K562 (cell line): ENCODE measurements around the gene SNX30. TPM values are rescaled to one million over a fixed set of nuclear protein-coding genes. Genes with fewer than 3 reads are reported as not detected.

Experiments used
- ATAC-seq: fragments of 200-7000 bp; cut with Tn5 transposase; 3 replicates; pipeline ENCODE4 v1.9.1; 2020; ENCODE audit warnings: moderate library complexity
- BruUV-seq: library from RNA; stranded (reverse); fragments of 400-500 nt; replicated peaks from 2 replicates; lab custom pipeline; 2021; lab: Mats Ljungman, UMichigan
- CTCF ChIA-PET: fragments of 300-600 bp; formaldehyde crosslinking; extraction: SDS; loops from one replicate; lab custom pipeline; 2021; ENCODE audit warnings: low intra/inter-chr PET ratio; lab: Yijun Ruan, JAX
- POLR2A ChIA-PET: fragments of 300-600, 350-650 bp; sonication (Branson Sonifier 250); formaldehyde crosslinking; extraction: SDS; loops from one replicate; lab custom pipeline; 2021; ENCODE audit warnings: antibody characterized with exemption, inconsistent platforms; lab: Yijun Ruan, JAX
- DNase-seq, 4 experiments: peaks; one replicate each; pipeline versions ENCODE4 v3.0.0 to v3.0.0-alpha.2; 2011 to 2018; ENCODE audit warnings: low spot score in 3 of 4, mixed read lengths in 3 of 4; ENCODE audit errors: extremely low read depth in 1 of 4
- FAIRE-seq: peaks from 2 replicates; lab custom pipeline; 2011; peaks lifted over from hg19 to GRCh38; lab: Jason Lieb, UNC
- H2AFZ ChIP-seq: 2 replicates; pipeline ENCODE4 v1.6.0; 2011; ENCODE audit warnings: low read depth, low read length, control low read depth, inconsistent platforms
- H3K27ac ChIP-seq: fragments of 200-600 bp; 3 replicates; pipeline ENCODE4 v1.8.0; 2011; ENCODE audit warnings: low read depth, mild to moderate bottlenecking, control low read depth, inconsistent platforms, low read length, moderate library complexity, mixed read lengths; ENCODE audit errors: extremely low read depth
- H3K27me3 ChIP-seq, 2 experiments: fragments of 300-600 bp in 1 of 2; 2 replicates in 1 of 2; 3 replicates in 1 of 2; pipeline versions ENCODE4 v1.6.0 to v1.8.0; 2011; ENCODE audit warnings: inconsistent platforms in 2 of 2, low read length in 2 of 2, mild to moderate bottlenecking in 1 of 2, mixed read lengths in 1 of 2, moderate library complexity in 1 of 2; ENCODE audit not compliant: control insufficient read depth in 2 of 2, insufficient read depth in 2 of 2
- H3K36me3 ChIP-seq: fragments of 300-600 bp; 3 replicates; pipeline ENCODE4 v1.8.0; 2011; ENCODE audit warnings: mild to moderate bottlenecking, low read length, inconsistent platforms; ENCODE audit not compliant: control insufficient read depth, insufficient read depth
- H3K4me1 ChIP-seq, 2 experiments: fragments of 200-600 bp in 1 of 2; replicated peaks in 1 of 2; 2 replicates in 1 of 2; 3 replicates in 1 of 2; pipeline versions ENCODE4 v1.5.1 to v1.8.0; 2011; ENCODE audit warnings: inconsistent platforms in 2 of 2, low read length in 2 of 2, mild to moderate bottlenecking in 1 of 2, mixed read lengths in 1 of 2, moderate library complexity in 1 of 2; ENCODE audit not compliant: control insufficient read depth in 2 of 2, insufficient read depth in 2 of 2
- H3K4me2 ChIP-seq: 2 replicates; pipeline ENCODE4 v1.6.1; 2011; ENCODE audit warnings: low read length, control low read depth, inconsistent platforms, mixed read lengths; ENCODE audit not compliant: insufficient read depth
- H3K4me3 ChIP-seq: fragments of 200-600 bp; sonication (generic), shearing (Covaris generic); 2 replicates; pipeline ENCODE4 v1.5.1; 2016; ENCODE audit warnings: control low read depth, inconsistent platforms
- H3K79me2 ChIP-seq: fragments of 200-600 bp; 3 replicates; pipeline ENCODE4 v1.8.0; 2011; ENCODE audit warnings: low read length, inconsistent platforms; ENCODE audit not compliant: control insufficient read depth, insufficient read depth
- H3K9ac ChIP-seq, 2 experiments: 2 replicates each; pipeline versions ENCODE4 v1.6.0 to v1.6.1; 2011; ENCODE audit warnings: low read depth in 2 of 2, low read length in 2 of 2, control low read depth in 1 of 2, inconsistent platforms in 1 of 2, mild to moderate bottlenecking in 1 of 2, mixed read lengths in 1 of 2; ENCODE audit not compliant: insufficient read depth in 1 of 2
- H3K9me1 ChIP-seq: one replicate; pipeline ENCODE4 v1.6.0; 2011; ENCODE audit warnings: inconsistent platforms, mild to moderate bottlenecking, low read length, moderate library complexity; ENCODE audit not compliant: control insufficient read depth, insufficient read depth
- H3K9me3 ChIP-seq: replicated peaks from 2 replicates; pipeline ENCODE4 v1.5.1; 2011; ENCODE audit warnings: low read depth, low read length, inconsistent platforms; ENCODE audit not compliant: control insufficient read depth, insufficient read depth
- H4K20me1 ChIP-seq: replicated peaks from 2 replicates; pipeline ENCODE4 v1.6.1; 2011; ENCODE audit warnings: low read length, inconsistent platforms, mixed read lengths; ENCODE audit not compliant: control insufficient read depth, insufficient read depth
- BDP1 ChIP-seq: IDR thresholded peaks from 3 replicates; pipeline ENCODE4 v1.6.1; 2011; ENCODE audit not compliant: insufficient read length, insufficient read depth
- BHLHE40 ChIP-seq: IDR thresholded peaks from 2 replicates; pipeline ENCODE4 v1.6.1; 2011; ENCODE audit warnings: low read length, improper control_type of control experiment
- CHCHD3 ChIP-seq: fragments of 250-450 bp; sonication (Bioruptor Pico); IDR thresholded peaks from 2 replicates; pipeline ENCODE4 v2.1.2; 2022; ENCODE audit warnings: mild to moderate bottlenecking
- HNRNPH1 ChIP-seq: fragments of 200-400 bp; formaldehyde crosslinking; optimal IDR thresholded peaks from 2 replicates; pipeline ENCODE3; 2017; ENCODE audit warnings: low read depth, mild to moderate bottlenecking, low read length, moderate library complexity
- THRAP3 ChIP-seq: fragments of 450-650 bp; IDR thresholded peaks from 2 replicates; pipeline ENCODE4 v1.6.1; 2016; ENCODE audit warnings: mild to moderate bottlenecking, inconsistent platforms, borderline replicate concordance
- XRCC3 ChIP-seq: fragments of 450-650 bp; IDR thresholded peaks from 2 replicates; pipeline ENCODE4 v1.6.1; 2017; ENCODE audit warnings: mild to moderate bottlenecking, moderate library complexity
- ZBTB17 ChIP-seq: fragments of 450-650 bp; formaldehyde crosslinking; IDR thresholded peaks from 2 replicates; pipeline ENCODE4 v1.4.0; 2020; ENCODE audit warnings: mild to moderate bottlenecking
- ZKSCAN3 ChIP-seq: fragments of 250-450 bp; sonication (Bioruptor Pico); IDR thresholded peaks from 2 replicates; pipeline ENCODE4 v1.4.0; 2020
- ZNF133 ChIP-seq: fragments of 250-450 bp; sonication (Bioruptor Pico); IDR thresholded peaks from 2 replicates; pipeline ENCODE4 v1.4.0; 2020; ENCODE audit warnings: mild to moderate bottlenecking
- WGBS: fragments of 100-300 bp; shearing (Covaris generic); methylation state at CpG from one replicate; pipeline ENCODE4 v1.1.6; 2016; ENCODE audit warnings: low coverage, mixed read lengths; ENCODE audit not compliant: insufficient coverage; ENCODE audit errors: missing lambda C conversion rate; 5-methylcytosine and 5-hydroxymethylcytosine counted together
- in situ Hi-C: fragments of 300-500 bp; cut with MboI; formaldehyde crosslinking; loops from 4 replicates; pipeline ENCODE4 v1.15.0; 2018; ENCODE audit warnings: inconsistent platforms, mixed read lengths
- intact Hi-C: fragments of 100-400 bp; cut with micrococcal nuclease; formaldehyde crosslinking; loops from 2 replicates; pipeline ENCODE4 v1.14.2; 2022
- polyA plus RNA-seq, 8 experiments: library from polyadenylated mRNA; depleted of rRNA in 4 of 8; stranded (reverse) in 5 of 8; unstranded in 3 of 8; fragments of >200 nt; fragmentation: Nextera tagmentation in 2 of 8; fragmentation: Illumina TruSeq in 1 of 8; extraction: Ambion mirVana in 2 of 8; extraction: Trizol in 1 of 8; gene quantifications; 2 replicates each; pipeline versions ENCODE4 v1.2.1 to v1.2.3, GENCODE V29; 2011 to 2014; ENCODE audit warnings: inconsistent platforms in 1 of 8, missing spikeins in 1 of 8
- total RNA-seq, 7 experiments: library from RNA; depleted of rRNA in 6 of 7; stranded (reverse); fragments of >200 nt in 6 of 7; fragmentation: Illumina TruSeq in 2 of 7; extraction: Trizol in 2 of 7; gene quantifications; 2 replicates each; pipeline versions ENCODE4 v1.2.1 to v1.2.3, GENCODE V29; 2011 to 2021; ENCODE audit warnings: low replicate concordance in 1 of 7
- TF ChIP-seq, protein P1 (sequence below): sonication (generic); formaldehyde crosslinking; IDR thresholded peaks from 2 replicates; pipeline ENCODE4 v1.8.0; 2022; ENCODE audit warnings: missing genetic modification reagents, mild to moderate bottlenecking, borderline replicate concordance
- TF ChIP-seq, protein P2 (sequence below): IDR thresholded peaks from 2 replicates; pipeline ENCODE4 v1.6.1; 2011; ENCODE audit not compliant: insufficient read length; ENCODE audit errors: extremely low read depth

SNX30 gene
- total and polyA plus RNA-seq, 9 of the 15 experiments (the other 6 are each of a cell fraction or from before 2014, with no cell fraction given), result 0.76 to 5.9 (median 3.3) TPM

DNA sequence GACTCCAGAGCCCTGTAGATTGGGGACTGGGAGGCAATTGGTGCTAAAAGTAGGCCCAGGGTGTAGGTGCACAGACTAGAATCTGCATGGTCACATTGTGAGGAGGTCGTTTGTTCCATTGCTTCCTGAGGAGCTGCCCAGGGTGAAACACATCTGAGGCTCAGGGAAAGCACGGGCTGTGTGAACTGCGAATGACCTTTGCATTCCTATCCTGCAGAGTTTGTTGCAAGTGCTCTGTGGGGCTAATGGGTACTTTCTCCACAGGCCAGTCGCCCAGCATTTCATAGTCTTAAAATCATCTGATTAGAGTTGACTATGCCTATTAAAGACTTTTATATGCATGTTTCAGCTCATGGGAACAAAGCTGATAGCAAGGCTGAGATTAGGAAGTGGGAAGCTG, 154.5 kb downstream of the SNX30 start:
- H4K20me1 ChIP-seq, result no peaks in the 10 kb centered on the region
- H3K36me3 ChIP-seq, result no peaks in the 10 kb centered on the region
- H3K9ac ChIP-seq, result no peak overlapping the region
- ChIA-PET POLR2A (interaction anchor here (1.1 kb wide), 1 partner anchor 14 kb away, joined by 3 read pairs; no protein-coding TSS in a partner anchor), CTCF (no interaction called here)
- intact Hi-C loops (loop anchor here (10.0 kb wide), 1 partner anchor 230 kb away; no protein-coding TSS in a partner anchor), in situ Hi-C loops (no loop called here)
- no peak overlapping the region for H3K4me3 ChIP-seq
- DNase-seq (no peak), ATAC-seq (no peak), FAIRE-seq (no peak)
- H3K9me1 ChIP-seq, result no peaks in the 10 kb centered on the region
- no peak overlapping the region for H3K27ac ChIP-seq
- no peak overlapping the region for H2AFZ ChIP-seq
- no TSS peak for BruUV-seq
- WGBS, result 0% methylated on average over 4 of the region's 4 CpGs
- no peaks in the 10 kb centered on the region for H3K79me2 ChIP-seq
- TF ChIP-seq, protein P1, sequence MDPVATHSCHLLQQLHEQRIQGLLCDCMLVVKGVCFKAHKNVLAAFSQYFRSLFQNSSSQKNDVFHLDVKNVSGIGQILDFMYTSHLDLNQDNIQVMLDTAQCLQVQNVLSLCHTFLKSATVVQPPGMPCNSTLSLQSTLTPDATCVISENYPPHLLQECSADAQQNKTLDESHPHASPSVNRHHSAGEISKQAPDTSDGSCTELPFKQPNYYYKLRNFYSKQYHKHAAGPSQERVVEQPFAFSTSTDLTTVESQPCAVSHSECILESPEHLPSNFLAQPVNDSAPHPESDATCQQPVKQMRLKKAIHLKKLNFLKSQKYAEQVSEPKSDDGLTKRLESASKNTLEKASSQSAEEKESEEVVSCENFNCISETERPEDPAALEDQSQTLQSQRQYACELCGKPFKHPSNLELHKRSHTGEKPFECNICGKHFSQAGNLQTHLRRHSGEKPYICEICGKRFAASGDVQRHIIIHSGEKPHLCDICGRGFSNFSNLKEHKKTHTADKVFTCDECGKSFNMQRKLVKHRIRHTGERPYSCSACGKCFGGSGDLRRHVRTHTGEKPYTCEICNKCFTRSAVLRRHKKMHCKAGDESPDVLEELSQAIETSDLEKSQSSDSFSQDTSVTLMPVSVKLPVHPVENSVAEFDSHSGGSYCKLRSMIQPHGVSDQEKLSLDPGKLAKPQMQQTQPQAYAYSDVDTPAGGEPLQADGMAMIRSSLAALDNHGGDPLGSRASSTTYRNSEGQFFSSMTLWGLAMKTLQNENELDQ (CRISPR knock-in tag), result no peak
- no peak for TF ChIP-seq HNRNPH1
- no peak for TF ChIP-seq ZNF133 (CRISPR knock-in tag)
- TF ChIP-seq CHCHD3 (CRISPR knock-in tag), result no peak
- no peak for TF ChIP-seq BDP1
- TF ChIP-seq ZKSCAN3, result no peak
- TF ChIP-seq, protein P2, sequence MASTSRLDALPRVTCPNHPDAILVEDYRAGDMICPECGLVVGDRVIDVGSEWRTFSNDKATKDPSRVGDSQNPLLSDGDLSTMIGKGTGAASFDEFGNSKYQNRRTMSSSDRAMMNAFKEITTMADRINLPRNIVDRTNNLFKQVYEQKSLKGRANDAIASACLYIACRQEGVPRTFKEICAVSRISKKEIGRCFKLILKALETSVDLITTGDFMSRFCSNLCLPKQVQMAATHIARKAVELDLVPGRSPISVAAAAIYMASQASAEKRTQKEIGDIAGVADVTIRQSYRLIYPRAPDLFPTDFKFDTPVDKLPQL, result no peak
- no peak for TF ChIP-seq ZBTB17 (CRISPR knock-in tag)
- no peak for TF ChIP-seq XRCC3
- TF ChIP-seq THRAP3, result no peak
- no peak for TF ChIP-seq BHLHE40
- no peaks in the 10 kb centered on the region for H3K9me3 ChIP-seq
- no peak overlapping the region for H3K4me2 ChIP-seq
- H3K4me1 ChIP-seq, result no peaks in the 10 kb centered on the region
- H3K27me3 ChIP-seq, result peaks cover 0 to 17% of the 10 kb centered on the region in 2 experiments; a peak in 1 of 5 replicates
